NCI-H226 (cell line): ENCODE results near the gene PHF12.
"Not testable (repeated sequence)": the region's sequence is repeated elsewhere in the genome, so short reads cannot be mapped to it uniquely, and the experiment has no call there.

ENCODE experiments used
- DNase-seq: peaks from one replicate; pipeline ENCODE4 v3.0.0-alpha.2; 2015

PHF12 gene

DNA sequence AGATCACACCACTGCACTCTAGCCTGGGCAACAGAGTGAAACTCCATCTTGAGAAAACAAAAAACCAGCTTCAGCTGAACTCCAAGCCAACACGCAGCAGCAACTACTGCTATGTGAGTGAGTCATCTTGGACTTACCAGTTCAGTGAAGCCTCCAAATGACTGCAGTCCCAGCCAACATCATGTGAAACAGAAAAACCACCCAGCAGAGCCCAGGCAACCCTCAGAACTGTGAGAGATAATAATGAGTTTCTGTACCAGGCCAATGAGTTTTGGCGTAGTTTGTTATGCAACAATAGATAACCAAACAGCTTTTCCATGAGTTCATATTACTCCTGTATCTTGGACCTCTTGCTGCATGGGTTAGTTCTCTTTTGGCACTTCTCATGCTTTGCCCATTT, 23.3 kb downstream of the PHF12 start:
- peak; percentile 89 for DNase-seq

GRCh38 chr17:28926786-28927185, 24.5 kb downstream of the PHF12 start:
- no peak for DNase-seq

DNA sequence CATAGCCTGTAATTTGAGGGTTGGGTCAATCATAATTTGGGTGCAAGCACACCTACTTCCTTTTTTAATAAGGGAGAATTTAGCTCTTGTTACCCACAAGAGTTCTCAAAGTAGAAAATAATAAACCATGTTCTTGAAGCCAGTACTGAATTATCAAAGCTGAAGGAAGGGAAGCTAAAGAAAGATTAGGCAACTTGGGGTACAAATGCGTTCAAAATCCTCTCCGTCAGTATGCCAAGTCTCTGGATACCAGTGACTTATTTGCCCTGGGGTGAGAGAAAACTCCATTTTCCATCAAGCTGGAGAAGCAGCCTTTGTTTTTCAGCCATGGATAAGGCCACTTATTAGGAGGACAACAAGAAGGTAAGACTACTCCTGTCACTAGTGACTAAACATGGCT, 25.0 kb downstream of the PHF12 start:
- DNase-seq: no peak

GRCh38 chr17:28925912-28926365, 25.4 kb downstream of the PHF12 start:
- DNase-seq: peak; percentile 40

DNA sequence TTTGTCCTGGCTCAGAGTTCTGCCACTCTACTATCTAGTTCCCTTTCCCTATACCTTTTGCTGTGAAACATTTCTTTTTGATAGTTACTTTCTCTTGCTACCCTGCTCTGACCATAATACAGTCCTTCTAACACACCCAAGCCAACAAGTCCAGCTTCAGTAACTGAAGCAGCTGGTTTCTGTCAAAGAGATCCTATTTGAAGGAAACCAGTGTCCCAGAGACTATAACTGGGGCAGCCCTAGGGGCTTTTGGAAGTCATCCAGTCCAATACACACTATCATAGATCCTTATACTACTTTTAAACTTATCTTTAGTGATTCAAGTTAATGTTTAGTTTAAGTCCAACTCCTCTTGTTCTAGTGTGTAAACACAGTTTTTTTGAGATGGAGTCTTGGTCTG, 31.1 kb downstream of the PHF12 start:
- no peak for DNase-seq

GRCh38 chr17:28918295-28918694, 33.0 kb downstream of the PHF12 start:
- DNase-seq: no peak

- no peak for DNase-seq
These were observed 33.9 kb downstream of the PHF12 start for GRCh38 chr17:28917465-28917864.

- DNase-seq: no peak
These were observed 34.3 kb downstream of the PHF12 start for GRCh38 chr17:28917029-28917428.

GRCh38 chr17:28916302-28916934, 34.9 kb downstream of the PHF12 start:
- no peak for DNase-seq

- DNase-seq: no peak
These were observed 38.4 kb downstream of the PHF12 start for GRCh38 chr17:28912938-28913333.

DNA sequence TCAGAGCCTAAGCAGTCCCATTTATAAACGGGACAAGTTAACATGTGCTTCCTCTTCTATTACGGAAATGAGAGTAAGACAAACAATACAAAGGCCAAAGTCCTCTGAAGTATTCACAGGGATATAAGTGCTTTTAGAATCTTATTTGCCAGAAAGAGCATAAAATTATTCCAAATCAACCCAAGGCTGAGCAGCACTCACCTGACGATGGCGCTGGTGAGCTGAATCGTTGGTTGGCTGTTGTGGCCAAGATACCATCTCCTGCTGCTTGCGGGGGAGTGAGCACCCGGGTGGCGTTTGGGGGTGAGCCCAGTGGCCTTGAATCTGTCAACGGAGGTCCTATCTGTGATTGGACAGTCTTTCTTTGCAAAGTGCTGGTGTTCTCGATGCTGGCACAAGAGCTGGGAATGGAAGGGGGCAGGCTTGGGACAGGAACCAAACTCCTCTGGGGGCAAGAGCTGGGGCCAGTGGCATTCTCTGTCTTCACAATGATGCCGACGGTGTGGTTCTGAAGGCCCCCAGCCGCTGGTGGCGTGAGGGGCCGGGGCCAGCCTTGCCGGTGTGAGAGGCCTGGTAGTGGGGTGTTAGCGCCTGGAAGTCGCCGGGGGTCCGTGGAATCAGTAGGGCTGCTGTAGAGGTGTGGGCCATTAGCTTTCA, 38.9 kb downstream of the PHF12 start:
- no peak for DNase-seq

DNA sequence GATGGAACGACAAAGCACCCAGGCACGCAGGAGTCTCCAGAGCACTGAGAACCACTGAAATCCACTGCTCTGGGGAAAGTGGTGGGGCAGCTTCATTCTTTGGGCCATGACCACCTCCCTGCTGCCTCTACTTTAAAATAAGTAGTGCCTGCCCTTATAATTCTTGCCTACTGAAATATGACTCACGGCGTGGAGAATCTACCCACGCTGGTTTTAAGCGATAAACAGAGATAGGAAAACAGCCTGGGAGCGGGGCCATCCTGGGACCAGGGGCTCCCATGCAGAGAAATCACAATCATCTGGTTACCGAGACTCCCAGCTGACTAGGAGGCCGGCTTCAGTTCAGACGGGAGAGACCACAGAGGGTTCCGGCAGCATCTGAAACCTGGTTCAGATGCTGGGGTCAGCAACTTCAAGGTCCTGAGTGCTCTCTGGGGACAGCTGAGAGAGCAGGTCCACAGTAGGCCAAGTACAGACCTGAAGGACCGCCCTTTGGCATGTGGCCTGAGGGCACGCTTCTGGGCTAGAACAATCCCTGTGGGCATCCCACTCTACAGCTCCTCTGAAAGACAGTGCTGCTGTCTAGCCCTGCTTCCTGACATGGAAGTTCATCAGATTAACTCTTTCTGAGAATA, 39.8 kb downstream of the PHF12 start:
- DNase-seq: no peak

GRCh38 chr17:28910534-28910933, 40.8 kb downstream of the PHF12 start:
- DNase-seq: no peak

DNA sequence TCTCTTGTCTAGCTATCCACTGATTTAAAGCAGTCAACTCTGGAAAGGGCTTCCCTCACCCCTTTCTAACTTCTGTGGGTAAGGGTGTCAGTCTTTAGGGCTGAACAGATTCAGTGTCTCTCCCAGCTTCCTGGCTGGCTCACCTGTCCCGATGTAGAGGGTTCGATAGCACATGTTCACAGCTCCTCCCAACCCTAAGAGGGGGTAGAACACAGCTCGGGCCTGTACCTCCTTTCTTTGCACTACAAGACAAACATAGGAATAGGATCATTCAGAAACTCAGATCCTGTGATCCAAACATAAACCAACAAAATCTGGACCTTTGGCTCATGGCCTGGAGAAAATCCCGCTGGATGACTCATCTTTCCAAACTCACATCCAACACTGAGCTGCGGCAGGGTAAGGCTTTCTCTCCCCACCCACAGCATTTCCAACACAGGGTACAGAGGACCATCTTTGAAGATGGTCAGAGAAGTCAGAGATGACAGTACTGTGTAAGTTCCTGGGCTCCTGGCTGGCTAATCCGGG, 42.6 kb downstream of the PHF12 start:
- DNase-seq: peak; percentile 32

DNA sequence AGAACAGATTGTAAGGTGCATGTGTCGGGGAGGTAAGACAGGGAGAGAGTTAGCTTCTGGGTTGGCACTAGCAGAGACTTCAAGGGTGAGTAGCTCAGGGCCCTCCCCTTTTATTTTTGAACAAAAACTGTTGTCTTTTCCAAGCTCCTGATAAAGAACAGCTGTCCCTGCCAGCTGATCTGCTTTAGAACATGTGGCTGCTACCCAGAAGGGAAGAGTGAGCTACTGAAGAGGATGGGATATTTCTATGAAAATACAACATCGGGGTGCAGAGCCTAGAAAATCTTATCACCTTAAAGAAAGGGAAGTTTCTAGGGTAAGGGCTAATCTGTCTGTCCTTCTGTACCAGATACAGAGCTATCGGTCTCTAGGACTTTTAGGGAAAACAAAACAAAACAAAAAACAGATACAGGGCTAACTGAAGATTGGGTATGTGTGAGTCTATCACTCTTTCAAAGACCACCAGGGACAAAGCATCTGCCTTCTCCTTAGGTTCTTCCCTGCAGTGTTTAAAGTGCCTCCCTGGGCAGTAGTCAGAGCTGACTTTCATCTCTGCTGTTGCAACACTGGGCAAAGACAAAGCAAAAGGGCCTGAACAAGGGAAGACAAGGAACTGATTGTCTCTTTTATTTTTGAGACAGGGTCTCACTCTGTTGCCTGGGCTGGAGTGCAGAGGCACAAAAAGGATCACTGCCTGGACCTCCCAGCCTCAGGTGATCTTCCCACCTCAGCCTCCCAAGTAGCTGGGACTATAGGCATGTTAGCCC, 43.4 kb downstream of the PHF12 start:
- no peak for DNase-seq

DNA sequence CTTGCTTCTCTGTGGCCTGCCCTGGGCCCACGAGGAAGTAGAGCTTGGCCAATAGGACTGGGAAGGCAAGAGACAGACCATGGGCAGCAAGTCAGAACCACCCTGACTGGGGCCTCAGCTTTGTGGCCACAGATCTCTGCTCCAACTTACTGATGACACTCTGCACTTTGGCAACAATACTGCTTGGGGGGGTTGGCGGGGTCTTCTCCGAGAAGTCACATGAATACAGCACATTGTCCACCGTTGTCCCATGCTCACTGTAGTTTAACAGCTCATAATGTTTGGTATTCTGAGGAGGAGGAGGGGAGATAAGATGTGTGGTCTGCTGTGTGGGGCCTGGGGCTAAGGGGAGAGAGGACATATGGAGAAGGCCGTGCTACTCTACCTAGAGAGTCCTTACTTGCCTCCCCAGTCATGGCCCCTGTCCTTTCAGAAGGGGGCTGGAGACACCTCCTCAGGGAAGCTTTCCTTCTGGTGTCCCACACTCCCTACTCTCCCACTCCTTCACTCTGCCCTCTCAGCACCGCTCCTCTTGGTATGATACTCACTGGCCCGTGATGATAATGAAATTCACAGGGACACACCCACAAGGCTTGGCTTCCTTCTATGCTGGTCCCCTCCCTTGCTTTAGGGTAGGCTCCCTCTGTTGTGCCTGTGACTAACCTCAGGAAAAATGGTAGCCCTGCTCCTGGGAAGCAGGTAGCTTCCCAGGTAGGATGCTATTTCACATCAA, 44.4 kb downstream of the PHF12 start:
- no peak for DNase-seq

GRCh38 chr17:28906276-28906675, 45.0 kb downstream of the PHF12 start:
- DNase-seq: no peak

GRCh38 chr17:28904800-28905199, 46.5 kb downstream of the PHF12 start:
- no peak for DNase-seq

- DNase-seq: not testable (repeated sequence)
These were observed 47.8 kb downstream of the PHF12 start for GRCh38 chr17:28903546-28903841.

DNA sequence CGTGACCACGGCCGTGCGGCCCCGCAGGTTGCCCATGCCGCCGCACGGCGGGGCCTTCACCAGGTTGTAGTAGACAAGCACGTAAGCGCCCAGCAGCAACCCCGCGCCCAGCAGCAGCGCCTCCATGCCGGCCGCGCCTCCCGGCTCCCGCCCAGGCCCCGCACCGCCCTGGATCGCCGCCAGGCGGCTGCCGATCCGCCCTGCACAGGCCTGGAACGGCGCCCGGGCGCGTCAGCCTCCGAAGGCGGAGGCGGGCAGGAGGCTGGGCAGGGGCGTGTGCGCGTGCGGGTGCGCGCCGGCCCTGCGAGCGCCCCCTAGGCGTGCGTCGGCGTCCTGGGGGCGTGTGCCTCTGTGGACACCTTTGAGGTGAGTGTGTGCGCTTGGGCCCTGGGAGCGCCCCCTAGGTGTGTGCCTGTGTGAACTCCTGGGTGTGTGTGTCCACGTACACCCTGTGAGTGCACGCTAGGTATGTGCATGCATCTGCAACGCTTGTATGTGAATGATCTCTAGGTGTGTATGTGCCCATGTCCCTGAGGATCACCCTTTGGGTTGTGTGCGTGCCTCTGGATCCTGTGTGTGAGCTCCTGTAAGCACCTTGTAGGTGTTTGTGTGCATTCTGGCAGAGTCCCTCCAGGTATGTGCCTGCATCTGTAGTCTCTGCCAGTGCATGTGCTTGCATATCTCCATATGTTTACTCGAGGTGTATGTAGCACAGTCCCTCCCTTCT, 48.3 kb downstream of the PHF12 start, which contains the start of gene DHRS13:
TSS of gene DHRS13 (minus strand) at position 261 of the 727 bp plus-strand sequence. CDS start at position 126, 135 bp downstream.
- peak; percentile 87 for DNase-seq

- no peak for DNase-seq
These were observed 49.2 kb downstream of the PHF12 start for GRCh38 chr17:28901866-28902818.
